ENCODE data around the gene ATXN1. TPM values are rescaled to one million over a fixed set of nuclear protein-coding genes. Genes with fewer than 3 reads are reported as not detected.

The ATXN1 gene
- total RNA-seq, 1 donor from 2014 or later, result 18.4 TPM

DNA sequence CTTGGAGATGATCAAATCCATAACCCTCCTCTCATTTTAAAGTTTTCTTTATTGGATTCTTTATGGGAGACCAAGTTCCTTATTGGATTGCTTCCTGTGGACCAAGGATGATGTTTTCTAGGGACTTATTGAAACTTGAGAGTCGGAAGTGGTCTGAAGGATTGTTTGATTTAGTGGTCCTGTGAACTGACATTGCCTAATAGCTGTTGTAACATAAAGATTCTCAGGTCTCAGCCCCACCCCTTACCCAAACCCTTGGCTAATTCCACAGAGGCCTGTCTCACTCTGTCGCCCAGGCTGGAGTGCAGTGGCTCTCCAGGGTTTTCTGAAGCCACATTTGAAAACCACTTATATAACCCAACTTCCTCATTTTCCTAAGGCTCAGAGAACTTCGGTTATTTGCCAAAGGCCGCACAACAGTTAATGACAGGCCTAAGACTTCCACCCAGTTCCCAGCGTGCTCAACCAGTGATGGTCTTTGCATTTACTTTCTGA is 77.0 kb downstream of the ATXN1 start:
- Histone ChIP-seq H3K4me3 (ENCODE audit: low read depth, low read length) (no peak overlapping the region), H3K27me3 (ENCODE audit: control insufficient read depth, insufficient read depth, low read length) (no peaks in the 10 kb centered on the region), H3K36me3 (ENCODE audit: control insufficient read depth, insufficient read depth, low read length) (no peaks in the 10 kb centered on the region)
- TF ChIP-seq CTCF (IDR thresholded peaks at IDR 0.05; ENCODE audit: insufficient read depth, low read length, severe bottlenecking), result no peak
- DNase-seq (ENCODE audit: low read depth) (peak; percentile 55), FAIRE-seq (no peak)

GRCh38 chr6:16683641-16684194 is 77.5 kb downstream of the ATXN1 start:
- peak; percentile 92 for DNase-seq (ENCODE audit: low read depth)
- no peaks in the 10 kb centered on the region for H3K27me3 ChIP-seq (ENCODE audit: control insufficient read depth, insufficient read depth, low read length)
- no peak for TF ChIP-seq CTCF (IDR thresholded peaks at IDR 0.05; ENCODE audit: insufficient read depth, low read length, severe bottlenecking)
- no peaks in the 10 kb centered on the region for H3K36me3 ChIP-seq (ENCODE audit: control insufficient read depth, insufficient read depth, low read length)
- FAIRE-seq, result no peak
- H3K4me3 ChIP-seq (ENCODE audit: low read depth, low read length), result no peak overlapping the region

GRCh38 chr6:16681260-16681873 is 79.9 kb downstream of the ATXN1 start:
- peak; percentile 99 for DNase-seq (ENCODE audit: low read depth)
- no peak for FAIRE-seq

DNA sequence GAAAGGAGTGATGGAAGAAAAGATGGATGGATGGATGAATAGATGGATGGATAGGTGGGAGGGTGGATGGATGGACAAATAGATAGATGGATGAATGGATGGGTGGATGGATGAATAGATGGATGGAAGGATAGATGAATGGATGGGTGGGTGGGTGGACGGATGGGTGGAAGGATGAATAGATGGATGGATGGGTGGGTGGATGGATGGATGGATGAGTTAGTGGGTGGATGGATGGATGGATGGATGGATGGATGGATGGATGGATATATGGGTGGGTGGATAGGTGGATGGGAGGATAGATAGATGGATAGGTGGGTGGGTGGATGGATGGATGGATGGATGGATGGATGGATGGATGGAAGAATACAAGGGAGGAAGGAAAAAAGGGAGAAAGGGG is 82.2 kb downstream of the ATXN1 start:
- Histone ChIP-seq H3K36me3 (ENCODE audit: control insufficient read depth, insufficient read depth, low read length) (no peaks in the 10 kb centered on the region), H3K4me3 (ENCODE audit: low read depth, low read length) (no peak overlapping the region), H3K27me3 (ENCODE audit: control insufficient read depth, insufficient read depth, low read length) (no peaks in the 10 kb centered on the region)
- FAIRE-seq (no peak), DNase-seq (ENCODE audit: low read depth) (no peak)
- TF ChIP-seq CTCF (IDR thresholded peaks at IDR 0.05; ENCODE audit: insufficient read depth, low read length, severe bottlenecking), result no peak

More at GRCh38 chr6:16681260-16681873, 79.9 kb downstream of the ATXN1 start:
- Histone ChIP-seq H3K27me3 (ENCODE audit: control insufficient read depth, insufficient read depth, low read length) (no peaks in the 10 kb centered on the region), H3K36me3 (ENCODE audit: control insufficient read depth, insufficient read depth, low read length) (no peaks in the 10 kb centered on the region), H3K4me3 (ENCODE audit: low read depth, low read length) (no peak overlapping the region)
- no peak for TF ChIP-seq CTCF (IDR thresholded peaks at IDR 0.05; ENCODE audit: insufficient read depth, low read length, severe bottlenecking)

DNA sequence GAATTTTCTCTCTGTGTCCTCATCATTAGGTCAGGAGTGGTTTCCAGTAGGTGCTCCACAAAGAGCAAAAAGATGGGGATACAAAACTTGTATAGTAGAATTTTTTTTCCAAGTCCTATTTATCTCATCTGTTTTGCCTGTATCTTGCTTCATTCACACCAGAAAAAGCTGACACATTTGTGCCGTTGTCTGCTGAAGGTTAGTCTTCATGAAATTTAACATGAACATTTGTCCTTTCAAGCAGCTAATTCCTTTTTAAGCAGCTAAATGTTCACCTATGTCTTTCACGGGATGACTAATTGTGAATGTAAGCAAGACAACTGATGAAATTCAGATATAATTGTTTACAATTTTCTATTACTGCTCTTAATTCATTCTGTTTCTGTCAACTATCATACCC is 83.8 kb downstream of the ATXN1 start:
- Histone ChIP-seq H3K4me3 (ENCODE audit: low read depth, low read length) (no peak overlapping the region), H3K36me3 (ENCODE audit: control insufficient read depth, insufficient read depth, low read length) (no peaks in the 10 kb centered on the region), H3K27me3 (ENCODE audit: control insufficient read depth, insufficient read depth, low read length) (no peaks in the 10 kb centered on the region)
- TF ChIP-seq CTCF (IDR thresholded peaks at IDR 0.05; ENCODE audit: insufficient read depth, low read length, severe bottlenecking), result no peak
- no peak for FAIRE-seq
- peak; percentile 40 for DNase-seq (ENCODE audit: low read depth)
